ENCODE data around the gene FMNL1. TPM values are rescaled to one million over a fixed set of nuclear protein-coding genes. Genes with fewer than 3 reads are reported as not detected.

FMNL1 gene
- 100 to 1,000 TPM; 280 to 380 TPM for total RNA-seq

DNA sequence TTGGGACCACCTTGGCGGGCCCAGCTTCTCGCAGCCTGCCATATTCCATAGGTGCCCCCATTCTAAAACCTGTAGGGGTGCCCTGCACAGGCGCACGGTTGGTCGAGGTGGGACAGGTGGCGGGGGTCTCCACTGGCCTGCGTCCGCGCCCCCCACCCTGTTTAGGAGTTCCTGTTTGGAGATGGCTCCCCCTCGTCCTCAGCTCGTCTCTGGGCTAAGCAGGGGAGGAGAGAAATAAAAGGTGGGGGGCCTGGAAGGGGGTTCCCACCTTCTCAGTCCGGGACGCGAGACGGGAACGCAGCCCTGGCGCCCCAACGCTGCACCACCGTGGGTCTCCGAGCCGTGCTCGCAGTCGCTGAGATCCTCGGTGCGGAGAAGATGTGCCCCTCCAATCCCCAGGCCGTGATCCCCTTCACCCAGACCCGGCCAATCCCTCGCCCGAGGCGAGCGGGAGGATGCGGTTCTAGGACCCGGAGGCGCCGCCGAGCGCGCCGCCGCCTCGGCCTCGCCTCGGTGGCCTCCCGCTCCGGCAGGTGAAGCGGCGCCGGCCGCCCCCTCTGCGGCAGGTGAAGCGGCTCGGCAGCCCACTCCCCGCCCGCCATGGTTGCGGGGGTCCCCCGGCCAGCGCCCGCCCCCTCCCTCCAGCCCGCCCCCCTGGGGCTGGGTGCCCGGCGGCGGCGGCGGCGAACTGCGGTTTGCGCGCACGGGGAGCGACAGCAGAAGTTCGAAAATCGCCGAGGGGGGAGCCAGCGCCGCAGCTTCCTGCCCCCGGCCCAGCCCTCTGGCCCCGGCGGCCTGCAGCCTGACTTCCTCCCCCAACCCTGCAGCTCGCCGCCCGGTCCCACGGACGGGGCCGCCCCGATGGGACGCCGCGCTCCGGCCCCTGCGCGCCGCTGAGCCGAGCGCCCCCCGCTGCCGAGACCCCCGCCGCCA is at the start of gene FMNL1:
Gene FMNL1, plus strand, starts transcription at position 805 of the 933 bp plus-strand sequence. CDS start 240 bp downstream, outside the sequence.
- Mint-ChIP-seq H3K27ac (peak within 1 kb of the TSS; percentile 100), H3K36me3 (no peaks in the 10 kb centered on the region), H3K4me3 (peak within 1 kb of the TSS; percentile 90), H3K9me3 (no peaks in the 10 kb centered on the region), H3K4me1 (ENCODE audit: low read depth in 2 of 2) (peaks cover 52 to 57% of the 10 kb centered on the region in 2 donors), H3K27me3 (no peaks in the 10 kb centered on the region)
- ATAC-seq, result peak; percentile 58 to 67
- peak; percentile 88 for DNase-seq (ENCODE audit: low spot score)

DNA sequence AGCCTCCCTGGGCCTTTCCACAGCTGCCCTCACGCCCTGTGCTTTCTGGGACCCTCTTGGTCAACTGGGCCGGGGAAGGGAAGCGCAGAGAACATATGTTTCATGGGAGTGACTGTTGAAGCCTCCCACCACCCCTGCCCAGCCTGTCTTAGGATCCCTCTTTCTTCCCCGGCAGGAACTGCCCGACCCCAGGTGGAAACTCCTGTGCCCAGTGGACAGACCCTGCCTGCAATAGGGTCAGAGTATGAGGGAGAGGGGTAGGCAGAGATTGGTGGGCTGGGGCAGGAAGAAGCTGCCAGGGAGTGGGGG is 49.5 kb upstream of the FMNL1 start:
- H3K4me3 Mint-ChIP-seq, result no peak overlapping the region
- H3K27me3 Mint-ChIP-seq, result no peaks in the 10 kb centered on the region
- ATAC-seq (no peak), DNase-seq (ENCODE audit: low spot score) (no peak)
- H3K27ac Mint-ChIP-seq, result peak overlapping the region; percentile 96 to 99
- no peaks in the 10 kb centered on the region for H3K9me3 Mint-ChIP-seq
- H3K36me3 Mint-ChIP-seq, result no peaks in the 10 kb centered on the region
- H3K4me1 Mint-ChIP-seq (ENCODE audit: low read depth in 2 of 2), result peaks cover 25 to 28% of the 10 kb centered on the region in 2 donors

- peak overlapping the region; percentile 84 to 99 for H3K27ac Mint-ChIP-seq
These were observed 49.0 kb upstream of the FMNL1 start for GRCh38 chr17:45172541-45173286.

GRCh38 chr17:45175759-45176115 is 45.9 kb upstream of the FMNL1 start:
- Mint-ChIP-seq H3K4me3 (no peak overlapping the region), H3K27me3 (no peaks in the 10 kb centered on the region), H3K36me3 (no peaks in the 10 kb centered on the region), H3K9me3 (no peaks in the 10 kb centered on the region), H3K27ac (peak overlapping the region; percentile 21 to 76), H3K4me1 (ENCODE audit: low read depth in 2 of 2) (peaks cover 19 to 20% of the 10 kb centered on the region in 2 donors)
- DNase-seq (ENCODE audit: low spot score) (no peak), ATAC-seq (no peak)

More at GRCh38 chr17:45172541-45173286, 49.0 kb upstream of the FMNL1 start:
- no peaks in the 10 kb centered on the region for H3K9me3 Mint-ChIP-seq
- DNase-seq (ENCODE audit: low spot score) (peak; percentile 64), ATAC-seq (peak; percentile 45 to 54)
- no peaks in the 10 kb centered on the region for H3K27me3 Mint-ChIP-seq
- H3K4me1 Mint-ChIP-seq (ENCODE audit: low read depth in 2 of 2), result peaks cover 25 to 28% of the 10 kb centered on the region in 2 donors
- no peaks in the 10 kb centered on the region for H3K36me3 Mint-ChIP-seq
- H3K4me3 Mint-ChIP-seq, result peak overlapping the region; percentile 75

GRCh38 chr17:45177563-45177962 is 44.1 kb upstream of the FMNL1 start:
- H3K36me3 Mint-ChIP-seq, result no peaks in the 10 kb centered on the region
- no peak overlapping the region for H3K27ac Mint-ChIP-seq
- no peak overlapping the region for H3K4me3 Mint-ChIP-seq
- H3K27me3 Mint-ChIP-seq, result no peaks in the 10 kb centered on the region
- no peaks in the 10 kb centered on the region for H3K9me3 Mint-ChIP-seq
- no peak for DNase-seq (ENCODE audit: low spot score)
- no peak for ATAC-seq
- peaks cover 12 to 14% of the 10 kb centered on the region in 2 donors for H3K4me1 Mint-ChIP-seq (ENCODE audit: low read depth in 2 of 2)

- Mint-ChIP-seq H3K27ac (no peak overlapping the region), H3K27me3 (no peaks in the 10 kb centered on the region)
These were observed 37.5 kb upstream of the FMNL1 start for GRCh38 chr17:45184144-45184543.

GRCh38 chr17:45186801-45187354 is 34.8 kb upstream of the FMNL1 start:
- Mint-ChIP-seq H3K4me1 (ENCODE audit: low read depth in 2 of 2) (no peaks in the 10 kb centered on the region), H3K27ac (no peak overlapping the region), H3K36me3 (no peaks in the 10 kb centered on the region), H3K4me3 (no peak overlapping the region), H3K27me3 (no peaks in the 10 kb centered on the region), H3K9me3 (no peaks in the 10 kb centered on the region)
- DNase-seq (ENCODE audit: low spot score), result no peak
- no peak for ATAC-seq

More at GRCh38 chr17:45184144-45184543, 37.5 kb upstream of the FMNL1 start:
- Mint-ChIP-seq H3K4me3 (no peak overlapping the region), H3K36me3 (no peaks in the 10 kb centered on the region), H3K4me1 (ENCODE audit: low read depth in 2 of 2) (no peaks in the 10 kb centered on the region), H3K9me3 (no peaks in the 10 kb centered on the region)
- no peak for ATAC-seq
- DNase-seq (ENCODE audit: low spot score), result no peak

GRCh38 chr17:45189009-45189408 is 32.7 kb upstream of the FMNL1 start:
- H3K9me3 Mint-ChIP-seq, result no peaks in the 10 kb centered on the region

GRCh38 chr17:45190503-45191255 is 31.0 kb upstream of the FMNL1 start:
- Mint-ChIP-seq H3K36me3 (no peaks in the 10 kb centered on the region), H3K27ac (no peak overlapping the region), H3K4me1 (ENCODE audit: low read depth in 2 of 2) (no peaks in the 10 kb centered on the region), H3K27me3 (no peaks in the 10 kb centered on the region), H3K9me3 (no peaks in the 10 kb centered on the region), H3K4me3 (no peak overlapping the region)
- ATAC-seq, result no peak
- DNase-seq (ENCODE audit: low spot score), result no peak

More at GRCh38 chr17:45189009-45189408, 32.7 kb upstream of the FMNL1 start:
- H3K36me3 Mint-ChIP-seq, result no peaks in the 10 kb centered on the region
- no peak overlapping the region for H3K4me3 Mint-ChIP-seq
- no peaks in the 10 kb centered on the region for H3K27me3 Mint-ChIP-seq
- no peak for DNase-seq (ENCODE audit: low spot score)
- no peak for ATAC-seq
- no peaks in the 10 kb centered on the region for H3K4me1 Mint-ChIP-seq (ENCODE audit: low read depth in 2 of 2)
- H3K27ac Mint-ChIP-seq, result no peak overlapping the region

GRCh38 chr17:45195424-45195823 is 26.3 kb upstream of the FMNL1 start:
- DNase-seq (ENCODE audit: low spot score) (no peak), ATAC-seq (no peak)
- Mint-ChIP-seq H3K4me1 (ENCODE audit: low read depth in 2 of 2) (no peaks in the 10 kb centered on the region), H3K27me3 (no peaks in the 10 kb centered on the region), H3K36me3 (no peaks in the 10 kb centered on the region), H3K27ac (no peak overlapping the region), H3K9me3 (no peaks in the 10 kb centered on the region), H3K4me3 (no peak overlapping the region)

DNA sequence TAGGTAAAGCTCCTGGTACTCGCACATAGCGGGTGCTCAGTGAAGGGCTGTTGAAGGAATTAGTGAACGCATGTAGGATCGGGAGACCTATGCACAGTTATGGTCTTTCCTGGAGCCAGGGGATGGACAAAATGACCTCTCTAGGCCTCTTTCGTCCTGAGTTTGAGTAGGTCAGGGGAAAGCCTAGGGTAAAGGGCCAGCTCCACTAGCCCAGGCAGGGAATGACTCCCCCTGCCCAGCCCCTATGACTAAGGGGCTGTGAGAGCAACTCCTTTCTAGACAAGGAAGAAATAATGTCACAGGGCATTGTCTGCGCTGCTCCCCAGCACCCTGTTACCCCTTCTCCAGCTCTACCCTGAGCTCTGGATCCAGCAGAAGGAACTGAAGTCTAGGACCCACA is 24.6 kb upstream of the FMNL1 start:
- no peaks in the 10 kb centered on the region for H3K4me1 Mint-ChIP-seq (ENCODE audit: low read depth in 2 of 2)
- H3K27ac Mint-ChIP-seq, result no peak overlapping the region
- no peaks in the 10 kb centered on the region for H3K27me3 Mint-ChIP-seq

DNA sequence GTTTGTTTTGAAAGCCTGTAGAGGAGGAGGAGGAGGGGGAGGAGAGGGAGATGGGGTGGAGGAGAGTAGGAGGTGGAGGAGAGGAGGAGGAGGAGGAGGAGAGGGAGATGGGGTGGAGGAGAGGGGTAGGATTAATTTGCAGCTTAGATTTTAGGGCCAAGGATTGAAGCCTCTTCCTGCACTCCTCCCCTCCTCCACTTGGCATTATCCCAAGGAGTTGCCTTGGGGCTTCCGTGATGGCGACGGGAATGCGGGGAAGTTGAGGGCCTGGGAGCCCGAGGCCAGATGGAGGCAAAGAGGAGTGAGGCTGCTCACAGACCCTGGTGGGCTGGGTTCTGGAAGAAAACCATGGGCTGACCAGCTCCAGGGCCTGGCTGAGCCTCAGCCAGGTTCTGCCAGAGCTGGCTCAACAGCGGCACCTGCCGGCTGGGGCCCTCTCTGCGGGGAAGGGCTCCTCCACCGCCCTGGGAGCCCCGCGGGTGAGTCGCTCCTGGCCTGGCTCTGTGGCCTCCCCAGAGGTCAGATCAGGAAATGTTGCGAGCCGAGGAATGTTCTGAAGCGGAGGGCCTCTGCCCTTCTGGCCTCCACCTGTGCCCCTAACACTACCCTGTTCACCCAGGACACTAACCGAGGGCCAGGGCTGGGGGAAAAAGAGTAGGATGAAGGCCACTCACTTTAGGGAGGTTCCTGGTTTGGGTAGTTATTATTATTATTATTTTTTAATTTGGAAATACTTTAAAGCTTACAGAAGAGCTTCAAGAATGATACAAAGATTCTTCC is 23.9 kb upstream of the FMNL1 start:
- no peaks in the 10 kb centered on the region for H3K4me1 Mint-ChIP-seq (ENCODE audit: low read depth in 2 of 2)
- ATAC-seq, result peak; percentile 99 to 100
- H3K4me3 Mint-ChIP-seq, result no peak overlapping the region
- DNase-seq (ENCODE audit: low spot score), result peak; percentile 91
- no peaks in the 10 kb centered on the region for H3K9me3 Mint-ChIP-seq
- no peaks in the 10 kb centered on the region for H3K36me3 Mint-ChIP-seq
- H3K27me3 Mint-ChIP-seq, result no peaks in the 10 kb centered on the region
- no peak overlapping the region for H3K27ac Mint-ChIP-seq

More for the DNA sequence above, 24.6 kb upstream of the FMNL1 start:
- DNase-seq (ENCODE audit: low spot score) (no peak), ATAC-seq (no peak)
- H3K9me3 Mint-ChIP-seq, result no peaks in the 10 kb centered on the region
- no peaks in the 10 kb centered on the region for H3K36me3 Mint-ChIP-seq
- no peak overlapping the region for H3K4me3 Mint-ChIP-seq

GRCh38 chr17:45200701-45201100 is 21.0 kb upstream of the FMNL1 start:
- ATAC-seq (no peak), DNase-seq (ENCODE audit: low spot score) (no peak)
- no peaks in the 10 kb centered on the region for H3K27me3 Mint-ChIP-seq
- H3K27ac Mint-ChIP-seq, result no peak overlapping the region
- no peak overlapping the region for H3K4me3 Mint-ChIP-seq
- H3K36me3 Mint-ChIP-seq, result no peaks in the 10 kb centered on the region
- no peaks in the 10 kb centered on the region for H3K9me3 Mint-ChIP-seq
- no peaks in the 10 kb centered on the region for H3K4me1 Mint-ChIP-seq (ENCODE audit: low read depth in 2 of 2)
